ENCODE results near the gene ULK4. TPM values are rescaled to one million over a fixed set of nuclear protein-coding genes. Genes with fewer than 3 reads are reported as not detected.
A peak's percentile ranks its signal among the peaks of the same experiment; 100 is the strongest.
"Not testable (repeated sequence)": the region's sequence is repeated elsewhere in the genome, so short reads cannot be mapped to it uniquely, and the experiment has no call there.

Gene ULK4
- total and polyA plus RNA-seq, 2 of the 8 experiments (the other 6 are each of a cell fraction or from before 2014, with no cell fraction given) = 3.0 to 10.8 TPM

- H4K5ac ChIP-seq (ENCODE audit: insufficient read length, low read depth, low read length); POLR2A ChIA-PET (ENCODE audit: partially characterized antibody): not testable (repeated sequence)
- TF ChIP-seq CTCF (IDR thresholded peaks at IDR 0.05; ENCODE audit: control extremely low read depth in 1 of 3, insufficient read depth in 1 of 3, low read depth in 1 of 3, low read length in 3 of 3) (peak; percentile 50 to 63 (median 54)), RAD21 (IDR thresholded peaks at IDR 0.05 in 1 of 2, conservative IDR thresholded peaks at IDR 0.05 in 1 of 2; ENCODE audit: low read depth in 2 of 2, low read length in 2 of 2) (peak; percentile 70 to 73)
These were observed 266.1 kb downstream of the ULK4 start for GRCh38 chr3:41695806-41696205.

More at GRCh38 chr3:41695806-41696205, 266.1 kb downstream of the ULK4 start:
- not testable (repeated sequence) for H3K56ac ChIP-seq (replicated peaks; ENCODE audit: insufficient read length, low read depth, low read length); H3K79me2 ChIP-seq (ENCODE audit: control insufficient read depth in 1 of 2, insufficient read depth in 2 of 2, low read length in 2 of 2); H3K4ac ChIP-seq (replicated peaks; ENCODE audit: insufficient read length, low read depth, low read length); H3K9ac ChIP-seq (replicated peaks in 1 of 4; ENCODE audit: extremely low read depth in 1 of 4, low read depth in 3 of 4, low read length in 3 of 4); H2BK5ac ChIP-seq (ENCODE audit: low read depth, low read length); H3K4me2 ChIP-seq (ENCODE audit: insufficient read depth in 1 of 2, low read depth in 2 of 2, low read length in 2 of 2); H2BK15ac ChIP-seq (ENCODE audit: low read length); H3K4me1 ChIP-seq (replicated peaks in 1 of 4; ENCODE audit: control insufficient read depth in 3 of 4, insufficient read depth in 4 of 4, low read length in 3 of 4); H3K27ac ChIP-seq (ENCODE audit: low read depth, low read length); H3K9me3 ChIP-seq (ENCODE audit: insufficient read depth in 2 of 2, low read depth in 1 of 2, low read length in 1 of 2); FAIRE-seq; H3K27me3 ChIP-seq (replicated peaks in 1 of 4; ENCODE audit: control insufficient read depth in 3 of 4, extremely low read depth in 1 of 4, insufficient read depth in 3 of 4, low read length in 3 of 4); H3K14ac ChIP-seq (ENCODE audit: insufficient read length); H2AK5ac ChIP-seq (ENCODE audit: low read depth, low read length); H4K8ac ChIP-seq (ENCODE audit: extremely low read depth, insufficient read depth, low read length); H3K36me3 ChIP-seq (ENCODE audit: control insufficient read depth in 2 of 4, insufficient read depth in 4 of 4, low read length in 3 of 4); H3K18ac ChIP-seq (ENCODE audit: extremely low read depth, low read length); H2AFZ ChIP-seq (ENCODE audit: low read length); H2BK20ac ChIP-seq (ENCODE audit: low read length); H2BK12ac ChIP-seq (ENCODE audit: low read depth, low read length); H3K23me2 ChIP-seq (ENCODE audit: low read depth, low read length); H3K79me1 ChIP-seq (ENCODE audit: low read depth, low read length); H4K20me1 ChIP-seq (replicated peaks in 1 of 2; ENCODE audit: control insufficient read depth in 1 of 2, insufficient read depth in 2 of 2, low read length in 2 of 2); H2BK120ac ChIP-seq (replicated peaks; ENCODE audit: low read depth, low read length); H4K91ac ChIP-seq (replicated peaks; ENCODE audit: insufficient read length, low read length); H3K4me3 ChIP-seq (ENCODE audit: extremely low read depth in 1 of 4, insufficient read depth in 2 of 4, low read depth in 3 of 4, low read length in 4 of 4); H3K23ac ChIP-seq (ENCODE audit: insufficient read length)
- CTCF ChIA-PET (ENCODE audit: partially characterized antibody) = interaction anchor here (0.7 to 4.2 kb wide), 15 partner anchors 11 to 403 kb away, joined by 3 to 19 read pairs (median 3); no protein-coding TSS in a partner anchor
- DNase-seq (ENCODE audit: low read depth in 1 of 2, low spot score in 2 of 2) = peak in 1 of 2 experiments; percentile 88
- 59% methylated on average over 12 of the region's 12 CpGs; no CpG with 5 or more reads in 1 of the 2 experiments for WGBS, 2 experiments (ENCODE audit: extremely low coverage in 1 of 2, insufficient coverage in 1 of 2, insufficient read length in 1 of 2, insufficient replicate concordance in 2 of 2, low coverage in 1 of 2, low lambda C conversion rate in 2 of 2, missing lambda C conversion rate in 1 of 2)

All from H1 (cell line).